ENCODE measurements around the gene C4orf50.

Gene C4orf50

DNA sequence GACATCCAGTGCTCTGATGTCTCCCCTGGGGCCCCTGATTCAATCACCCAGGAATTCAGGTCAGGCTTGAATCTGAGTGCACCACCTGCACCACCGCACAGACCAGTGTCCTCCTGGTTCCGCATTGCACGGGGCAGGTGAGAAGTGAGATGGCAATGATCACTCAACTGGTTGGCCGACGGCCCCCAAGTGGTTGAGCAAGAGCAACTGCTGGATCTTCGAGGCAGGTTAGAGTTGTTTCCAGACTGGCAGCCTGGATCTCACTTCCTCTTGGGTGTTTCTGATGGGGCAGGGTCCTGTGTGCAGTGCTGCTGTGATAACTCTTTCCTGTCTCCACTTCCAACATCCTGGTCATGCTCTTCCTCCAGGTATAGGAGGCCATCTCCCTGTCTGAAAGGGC is 50.4 kb downstream of the C4orf50 start:
- no peak for DNase-seq (ENCODE audit: low read depth)
- no peak overlapping the region for H3K4me3 ChIP-seq (ENCODE audit: low read depth, low read length)
- TF ChIP-seq, protein P1, sequence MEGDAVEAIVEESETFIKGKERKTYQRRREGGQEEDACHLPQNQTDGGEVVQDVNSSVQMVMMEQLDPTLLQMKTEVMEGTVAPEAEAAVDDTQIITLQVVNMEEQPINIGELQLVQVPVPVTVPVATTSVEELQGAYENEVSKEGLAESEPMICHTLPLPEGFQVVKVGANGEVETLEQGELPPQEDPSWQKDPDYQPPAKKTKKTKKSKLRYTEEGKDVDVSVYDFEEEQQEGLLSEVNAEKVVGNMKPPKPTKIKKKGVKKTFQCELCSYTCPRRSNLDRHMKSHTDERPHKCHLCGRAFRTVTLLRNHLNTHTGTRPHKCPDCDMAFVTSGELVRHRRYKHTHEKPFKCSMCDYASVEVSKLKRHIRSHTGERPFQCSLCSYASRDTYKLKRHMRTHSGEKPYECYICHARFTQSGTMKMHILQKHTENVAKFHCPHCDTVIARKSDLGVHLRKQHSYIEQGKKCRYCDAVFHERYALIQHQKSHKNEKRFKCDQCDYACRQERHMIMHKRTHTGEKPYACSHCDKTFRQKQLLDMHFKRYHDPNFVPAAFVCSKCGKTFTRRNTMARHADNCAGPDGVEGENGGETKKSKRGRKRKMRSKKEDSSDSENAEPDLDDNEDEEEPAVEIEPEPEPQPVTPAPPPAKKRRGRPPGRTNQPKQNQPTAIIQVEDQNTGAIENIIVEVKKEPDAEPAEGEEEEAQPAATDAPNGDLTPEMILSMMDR (IDR thresholded peaks at IDR 0.05; ENCODE audit: low read depth, low read length, missing control alignments), result no peak

DNA sequence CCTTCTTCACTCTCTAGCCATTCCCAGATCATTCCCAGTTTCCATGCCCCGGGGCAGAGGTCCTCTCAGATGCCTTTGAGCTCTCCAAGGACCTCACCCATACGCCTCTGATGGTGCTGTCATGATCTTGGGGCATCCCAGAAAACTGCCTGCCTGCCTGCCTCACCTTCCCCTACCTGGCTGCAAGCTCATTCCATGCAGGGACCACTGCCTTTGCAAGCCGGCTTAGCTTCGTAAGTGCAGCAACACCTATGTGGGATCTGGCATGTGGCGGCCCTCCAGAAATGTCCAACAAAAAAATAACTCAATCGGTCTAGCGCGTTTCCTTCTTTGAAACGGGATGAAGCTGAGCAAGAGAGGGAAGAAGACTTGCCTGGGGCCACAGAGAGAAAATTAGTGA is 53.0 kb downstream of the C4orf50 start:
- no peak for DNase-seq (ENCODE audit: low read depth)
- TF ChIP-seq, protein P1 (IDR thresholded peaks at IDR 0.05; ENCODE audit: low read depth, low read length, missing control alignments), result no peak
- H3K4me3 ChIP-seq (ENCODE audit: low read depth, low read length), result no peak overlapping the region

DNA sequence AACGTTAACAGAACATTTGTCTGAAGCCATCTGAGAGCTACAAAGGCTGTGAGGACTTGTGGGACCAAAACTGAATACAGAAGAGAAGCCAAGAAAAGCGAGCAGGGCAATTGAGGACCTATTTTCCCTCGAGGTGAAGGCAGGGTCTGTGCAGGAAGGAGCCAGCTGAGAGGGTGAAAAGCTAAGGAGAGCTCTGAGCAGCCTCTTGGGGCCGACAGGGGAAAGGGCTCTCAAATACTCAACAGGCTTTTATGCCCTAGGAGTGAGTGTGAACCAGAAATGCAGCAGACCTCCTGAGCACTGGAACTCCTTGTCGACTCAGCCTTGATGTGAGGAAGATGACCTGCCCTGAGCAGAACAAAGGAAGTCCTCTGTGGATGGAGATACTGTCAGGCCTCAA is 54.2 kb downstream of the C4orf50 start:
- TF ChIP-seq, protein P1 (IDR thresholded peaks at IDR 0.05; ENCODE audit: low read depth, low read length, missing control alignments), result no peak
- no peak overlapping the region for H3K4me3 ChIP-seq (ENCODE audit: low read depth, low read length)
- DNase-seq (ENCODE audit: low read depth), result no peak

DNA sequence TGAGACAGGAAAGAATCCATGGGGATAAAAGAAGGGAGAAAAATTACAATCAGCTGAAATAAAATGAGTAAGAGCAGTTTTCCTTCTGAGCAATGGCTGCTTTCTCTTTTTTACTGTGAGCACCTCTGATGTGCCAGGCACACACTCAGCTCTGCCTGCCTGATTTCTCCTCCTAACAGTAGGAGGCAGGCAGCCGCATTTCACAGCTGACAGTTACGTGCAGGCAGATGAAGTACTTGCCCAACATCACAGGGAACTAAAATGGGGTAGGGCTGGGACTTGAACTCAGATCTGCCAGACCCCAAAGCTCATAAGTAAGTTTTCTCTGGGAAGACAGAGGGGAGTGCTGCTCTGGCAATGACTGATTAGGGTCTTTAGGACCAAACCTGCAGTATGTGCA is 54.6 kb downstream of the C4orf50 start:
- TF ChIP-seq, protein P1 (IDR thresholded peaks at IDR 0.05; ENCODE audit: low read depth, low read length, missing control alignments), result no peak
- no peak overlapping the region for H3K4me3 ChIP-seq (ENCODE audit: low read depth, low read length)
- no peak for DNase-seq (ENCODE audit: low read depth)

DNA sequence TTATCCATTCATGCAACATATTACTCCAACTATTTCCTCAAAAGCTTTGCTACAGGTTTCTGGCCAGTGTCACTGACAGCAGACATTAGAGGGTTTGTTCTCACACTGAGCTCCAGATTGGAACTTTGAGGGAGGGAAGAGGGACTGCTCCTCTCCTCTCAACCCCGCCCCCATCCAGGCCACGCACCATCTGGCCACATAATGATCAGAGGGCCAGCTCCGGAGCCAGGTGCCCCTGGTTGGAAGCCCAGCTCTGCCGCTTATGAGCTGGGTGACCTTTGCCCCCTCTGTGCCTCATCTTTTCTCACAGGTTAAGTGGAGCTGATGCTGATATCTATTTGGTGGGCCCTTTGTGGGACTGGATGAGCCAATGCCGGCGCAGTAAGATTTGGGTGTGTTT is 55.8 kb downstream of the C4orf50 start:
- TF ChIP-seq, protein P1 (IDR thresholded peaks at IDR 0.05; ENCODE audit: low read depth, low read length, missing control alignments), result no peak
- DNase-seq (ENCODE audit: low read depth), result no peak

DNA sequence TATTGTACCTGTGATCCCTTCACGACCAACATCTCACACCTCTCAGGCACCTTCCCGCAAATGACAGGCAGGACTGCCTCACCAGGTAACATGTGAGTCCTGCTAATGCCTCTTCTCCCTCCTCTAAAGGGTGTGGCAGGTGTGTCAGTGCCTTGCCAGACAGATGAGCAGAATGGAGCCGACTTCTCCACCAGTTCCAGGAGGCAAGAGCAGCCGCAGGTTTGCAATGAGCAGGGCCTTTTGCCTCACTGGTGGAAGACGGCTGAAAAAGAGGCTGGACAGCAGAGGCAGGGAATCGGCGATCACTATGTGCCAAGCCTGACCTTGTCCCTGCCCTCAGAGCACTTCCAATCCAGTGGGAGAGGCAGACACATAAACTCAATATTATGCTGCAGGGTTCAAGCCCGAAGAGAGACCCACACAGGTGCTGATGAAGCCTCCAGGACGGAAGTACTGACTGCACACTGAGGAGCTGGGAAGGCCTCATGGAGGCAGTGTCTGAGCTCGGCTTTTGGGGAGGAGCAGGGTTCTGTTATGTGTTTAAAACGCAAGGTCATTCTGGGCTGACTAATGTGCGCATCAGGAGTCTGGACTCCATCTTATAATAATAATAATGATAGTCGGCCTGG is 57.9 kb downstream of the C4orf50 start:
- H3K4me3 ChIP-seq (ENCODE audit: low read depth, low read length), result no peak overlapping the region
- TF ChIP-seq, protein P1 (IDR thresholded peaks at IDR 0.05; ENCODE audit: low read depth, low read length, missing control alignments), result no peak
- DNase-seq (ENCODE audit: low read depth), result no peak

More for the DNA sequence above, 55.8 kb downstream of the C4orf50 start:
- no peak overlapping the region for H3K4me3 ChIP-seq (ENCODE audit: low read depth, low read length)

All from GM12864 (cell line).